Lung (tissue), 12 donors: Measurements from ENCODE around the gene PROC. TPM values are rescaled to one million over a fixed set of nuclear protein-coding genes. Genes with fewer than 3 reads are reported as not detected.

ENCODE experiments used
- ATAC-seq: fragments of 200-7000 bp; cut with Tn5 transposase; one replicate; pipeline ENCODE4 v1.9.1; 2020; ENCODE audit warnings: moderate number of reproducible peaks; ENCODE audit not compliant: insufficient read depth, low FRiP score
- DNase-seq, 3 donors: peaks; one replicate each; pipeline ENCODE4 v3.0.0-alpha.2; 2013 to 2017
- H3K27ac ChIP-seq, 2 donors: one replicate each; pipeline ENCODE4 v1.5.1; 2013; ENCODE audit warnings: mild to moderate bottlenecking in 2 of 2, moderate library complexity in 2 of 2, control low read depth in 1 of 2, inconsistent platforms in 1 of 2, low read depth in 1 of 2, low read length in 1 of 2
- H3K27me3 ChIP-seq, 3 donors: one replicate each; pipeline ENCODE4 v1.5.1; 2013; ENCODE audit warnings: low read length in 2 of 3; ENCODE audit not compliant: control insufficient read depth in 3 of 3, insufficient read depth in 3 of 3
- H3K36me3 ChIP-seq, 4 donors: one replicate each; pipeline ENCODE4 v1.5.1; 2013; ENCODE audit warnings: low read length in 4 of 4, mild to moderate bottlenecking in 1 of 4, moderate library complexity in 1 of 4; ENCODE audit not compliant: control insufficient read depth in 4 of 4, insufficient read depth in 4 of 4
- H3K4me1 ChIP-seq, 5 donors: one replicate each; pipeline ENCODE4 v1.5.1; 2013; ENCODE audit warnings: low read length in 5 of 5, mild to moderate bottlenecking in 2 of 5, moderate library complexity in 1 of 5; ENCODE audit not compliant: control insufficient read depth in 5 of 5, insufficient read depth in 5 of 5
- H3K4me3 ChIP-seq: one replicate; pipeline ENCODE4 v1.5.1; 2013; ENCODE audit warnings: mild to moderate bottlenecking, control low read depth, moderate library complexity
- H3K9ac ChIP-seq, 2 donors: one replicate each; pipeline ENCODE4 v1.5.1; 2013; ENCODE audit warnings: low read length in 2 of 2, control low read depth in 1 of 2; ENCODE audit not compliant: insufficient read depth in 1 of 2
- H3K9me3 ChIP-seq, 4 donors: one replicate each; pipeline ENCODE4 v1.5.1; 2013; ENCODE audit warnings: low read length in 3 of 4, mild to moderate bottlenecking in 1 of 4, moderate library complexity in 1 of 4; ENCODE audit not compliant: control insufficient read depth in 4 of 4, insufficient read depth in 3 of 4
- CTCF ChIP-seq: IDR thresholded peaks from 2 replicates; pipeline ENCODE4 v1.5.1; 2012; ENCODE audit warnings: mild to moderate bottlenecking; ENCODE audit errors: control extremely low read depth, extremely low read depth
- WGBS, 2 donors: extraction: QIAGEN DNeasy Blood & Tissue Kit; methylation state at CpG; one replicate each; pipeline ENCODE4 v1.1.7; 2013; 5-methylcytosine and 5-hydroxymethylcytosine counted together
- polyA plus RNA-seq, 2 donors: library from polyadenylated mRNA; stranded (reverse); fragments of 200-250 nt; gene quantifications; one replicate each; pipeline ENCODE4 v1.2.1, GENCODE V29; 2013
- total RNA-seq, 2 donors: library from RNA; depleted of rRNA in 1 of 2; stranded (reverse); fragments of >200 nt in 1 of 2; gene quantifications; one replicate each; pipeline ENCODE4 v1.2.1, GENCODE V29; 2014 to 2021
- donor health status: control.
- donor health status: control.
- donor health status: Bipolar disorder and iron deficiency.
- donor health status: healthy.
- donor health status: DM: yes; HTN: yes; CAD: no.

Gene PROC
- total and polyA plus RNA-seq, 4 donors = 0.10 to 0.37 (median 0.22) TPM; not detected in 1

- Histone ChIP-seq H3K27me3 (no peaks in the 10 kb centered on the region), H3K4me3 (no peak overlapping the region), H3K36me3 (no peaks in the 10 kb centered on the region), H3K4me1 (peaks cover 0 to 17% (median 10%) of the 10 kb centered on the region in 5 donors), H3K9ac (no peak overlapping the region), H3K9me3 (no peaks in the 10 kb centered on the region), H3K27ac (peak overlapping the region in 1 of 2 donors; percentile 10)
- WGBS, 2 donors = 85 to 89% methylated on average over 7 of the region's 7 CpGs
- DNase-seq (no peak), ATAC-seq (no peak)
- no peak for TF ChIP-seq CTCF
Measured at GRCh38 chr2:127404466-127405254, 13.6 kb upstream of the PROC start.

- 62 to 63% methylated on average over 3 of the region's 3 CpGs for WGBS, 2 donors
- DNase-seq (no peak), ATAC-seq (no peak)
- no peaks in the 10 kb centered on the region for H3K27me3 ChIP-seq
- TF ChIP-seq CTCF = no peak
- no peak overlapping the region for H3K9ac ChIP-seq
- no peak overlapping the region for H3K4me3 ChIP-seq
- H3K9me3 ChIP-seq = no peaks in the 10 kb centered on the region
- peaks cover 0 to 20% (median 10%) of the 10 kb centered on the region in 5 donors for H3K4me1 ChIP-seq
- H3K27ac ChIP-seq = peak overlapping the region in 1 of 2 donors; percentile 10
- no peaks in the 10 kb centered on the region for H3K36me3 ChIP-seq
Measured at GRCh38 chr2:127405255-127405610, 13.0 kb upstream of the PROC start.

- WGBS, 2 donors = 98 to 100% methylated on average over 2 of the region's 2 CpGs
Measured at GRCh38 chr2:127406454-127406853, 11.8 kb upstream of the PROC start.

More at GRCh38 chr2:127406454-127406853, 11.8 kb upstream of the PROC start:
- no peak overlapping the region for H3K4me3 ChIP-seq
- no peak for ATAC-seq
- H3K9ac ChIP-seq = no peak overlapping the region
- no peaks in the 10 kb centered on the region for H3K9me3 ChIP-seq
- H3K27me3 ChIP-seq = no peaks in the 10 kb centered on the region
- DNase-seq = no peak
- H3K27ac ChIP-seq = no peak overlapping the region
- peaks cover 0 to 26% (median 10%) of the 10 kb centered on the region in 5 donors for H3K4me1 ChIP-seq
- no peaks in the 10 kb centered on the region for H3K36me3 ChIP-seq
- TF ChIP-seq CTCF = no peak
